ENCODE data around the gene PPP1R13B.

Gene PPP1R13B

GRCh38 chr14:103892247-103892646 is 44.9 kb upstream of the PPP1R13B start (continued):
- TF ChIP-seq ZBTB7A (tag by site-specific recombination; IDR thresholded peaks at IDR 0.05; ENCODE audit: low read depth): no peak
- TF ChIP-seq TSHZ1 (tag by site-specific recombination; IDR thresholded peaks at IDR 0.05; ENCODE audit: borderline replicate concordance): no peak

- TF ChIP-seq ZNF488 (tag by site-specific recombination; IDR thresholded peaks at IDR 0.05) (no peak), GLIS1 (tag by site-specific recombination; IDR thresholded peaks at IDR 0.05) (peak; percentile 41)
- H3K9me3 ChIP-seq (ENCODE audit: control insufficient read depth, insufficient read depth, low read depth, low read length): no peaks in the 10 kb centered on the region
- no peaks in the 10 kb centered on the region; the same call in 1 of the 2 replicates for H3K4me1 ChIP-seq (ENCODE audit: control insufficient read depth, insufficient read depth, low read length)
- no peak overlapping the region for H3K4me3 ChIP-seq (ENCODE audit: low read depth, low read length)
- H3K27ac ChIP-seq (ENCODE audit: extremely low read depth, low read depth, low read length): no peak overlapping the region
- ChIA-PET CTCF (interaction anchor here (2.0 kb wide), 1 partner anchor 9 kb away, joined by 13 read pairs; no protein-coding TSS in a partner anchor), POLR2A (no interaction called here)
- H3K36me3 ChIP-seq (ENCODE audit: control insufficient read depth in 2 of 2, insufficient read depth in 1 of 2, low read length in 2 of 2): no peaks in the 10 kb centered on the region
These were observed 44.4 kb upstream of the PPP1R13B start for GRCh38 chr14:103891667-103892215.

- Histone ChIP-seq H3K4me1 (ENCODE audit: control insufficient read depth, insufficient read depth, low read length) (no peaks in the 10 kb centered on the region; the same call in 1 of the 2 replicates), H3K9me3 (ENCODE audit: control insufficient read depth, insufficient read depth, low read depth, low read length) (no peaks in the 10 kb centered on the region), H3K36me3 (ENCODE audit: control insufficient read depth in 2 of 2, insufficient read depth in 1 of 2, low read length in 2 of 2) (no peaks in the 10 kb centered on the region), H3K4me3 (ENCODE audit: low read depth, low read length) (no peak overlapping the region), H3K27ac (ENCODE audit: extremely low read depth, low read depth, low read length) (no peak overlapping the region)
- CTCF ChIA-PET: interaction anchor here (2.0 kb wide), 1 partner anchor 10 kb away, joined by 13 read pairs; no protein-coding TSS in a partner anchor
- TF ChIP-seq ZNF660 (tag by site-specific recombination; IDR thresholded peaks at IDR 0.05): no peak
- TF ChIP-seq ZSCAN18 (tag by site-specific recombination; IDR thresholded peaks at IDR 0.05): no peak
- no peak for TF ChIP-seq ZNF426 (tag by site-specific recombination; IDR thresholded peaks at IDR 0.05)
- POLR2A ChIA-PET: no interaction called here
These were observed 43.7 kb upstream of the PPP1R13B start for GRCh38 chr14:103890821-103891666.

- Histone ChIP-seq H3K9me3 (ENCODE audit: control insufficient read depth, insufficient read depth, low read depth, low read length) (no peaks in the 10 kb centered on the region), H3K4me1 (ENCODE audit: control insufficient read depth, insufficient read depth, low read length) (no peaks in the 10 kb centered on the region; the same call in 1 of the 2 replicates), H3K27ac (ENCODE audit: extremely low read depth, low read depth, low read length) (no peak overlapping the region), H3K4me3 (ENCODE audit: low read depth, low read length) (no peak overlapping the region), H3K36me3 (ENCODE audit: control insufficient read depth in 2 of 2, insufficient read depth in 1 of 2, low read length in 2 of 2) (no peaks in the 10 kb centered on the region)
- ChIA-PET CTCF (interaction anchor here (0.9 to 2.0 kb wide), 3 partner anchors 10 to 82 kb away, joined by 3 to 13 read pairs (median 3); no protein-coding TSS in a partner anchor), POLR2A (no interaction called here)
- TF ChIP-seq ZNF704 (tag by site-specific recombination; IDR thresholded peaks at IDR 0.05) (no peak), ZFP69B (tag by site-specific recombination; IDR thresholded peaks at IDR 0.05) (0 out of 2 replicates have a peak, but pooled peaks have one; percentile 44)
These were observed 42.6 kb upstream of the PPP1R13B start for GRCh38 chr14:103890052-103890371.

Data from HEK293 (cell line).